ENCODE data around the gene TMEM217. TPM values are rescaled to one million over a fixed set of nuclear protein-coding genes. Genes with fewer than 3 reads are reported as not detected.

The TMEM217 gene
- total and polyA plus RNA-seq, 2 of the 4 experiments (the other 2 are of a cell fraction): 1.4 to 3.5 TPM

GRCh38 chr6:37171970-37172812 lies 85.8 kb downstream of the TMEM217 start:
- H2BK20ac ChIP-seq (ENCODE audit: low read depth, low read length): no peak overlapping the region
- peaks cover 16 to 38% of the 10 kb centered on the region in 2 experiments for H3K79me1 ChIP-seq (ENCODE audit: low read depth in 1 of 2, low read length in 2 of 2)
- dilution Hi-C loops (cut with HindIII; ENCODE audit: low sequenced_read_pairs, unreplicated experiment) (no loop called here), in situ Hi-C loops (cut with MboI; ENCODE audit: low sequenced_read_pairs) (loop anchor here (5.0 kb wide), 1 partner anchor 120 kb away; no protein-coding TSS in a partner anchor), intact Hi-C loops (cut with micrococcal nuclease) (loop anchor here (1.0 kb wide), 6 partner anchors 38 to 154 kb away; no protein-coding TSS in a partner anchor)
- H2BK5ac ChIP-seq (ENCODE audit: low read depth, low read length, poor library complexity, severe bottlenecking): peak overlapping the region; percentile 77
- H2AFZ ChIP-seq (replicated peaks; ENCODE audit: low read length, poor library complexity): peak overlapping the region; percentile 61
- no peak overlapping the region for H3K56ac ChIP-seq (ENCODE audit: extremely low read depth, insufficient read depth, low read length)
- POLR2A ChIA-PET (ENCODE audit: unreplicated experiment): interaction anchor here (0.7 to 0.8 kb wide), 3 partner anchors 28 to 325 kb away, joined by 4 to 11 read pairs (median 7); no protein-coding TSS in a partner anchor
- H4K91ac ChIP-seq (ENCODE audit: insufficient read depth, low read depth, low read length): no peak overlapping the region
- no peak overlapping the region; the same call in 1 of the 2 replicates for H2BK120ac ChIP-seq (ENCODE audit: low read depth, low read length)
- 0% methylated on average over 3 of the region's 17 CpGs; no CpG with 5 or more reads in 1 of the 2 experiments for WGBS, 2 experiments (ENCODE audit: extremely low coverage in 2 of 2, insufficient read length in 1 of 2)
- no peak overlapping the region for H3K18ac ChIP-seq (ENCODE audit: low read depth, low read length)
- no peak overlapping the region for H2AK5ac ChIP-seq (ENCODE audit: low read depth, low read length)
- no peak overlapping the region for H3K23ac ChIP-seq (ENCODE audit: low read depth, low read length)
- peaks cover 43% of the 10 kb centered on the region for H4K20me1 ChIP-seq (ENCODE audit: insufficient read depth, low read length)
- H2BK15ac ChIP-seq (ENCODE audit: low read depth, low read length): no peak overlapping the region
- ATAC-seq (ENCODE audit: low read depth) (peak; percentile 13), DNase-seq (peak; percentile 94)
- H3K4ac ChIP-seq (ENCODE audit: low read depth, low read length): no peak overlapping the region
- peak overlapping the region; percentile 84 for H3K4me3 ChIP-seq (ENCODE audit: insufficient read depth, low read depth, low read length)
- no peak overlapping the region for H3K14ac ChIP-seq (replicated peaks; ENCODE audit: low read depth, low read length)
- no TSS peak for BruUV-seq (replicated peaks)
- H3K4me2 ChIP-seq (ENCODE audit: low read depth, low read length): peak overlapping the region; percentile 78
- H3K9me3 ChIP-seq (ENCODE audit: control insufficient read depth, insufficient read depth, low read length): no peaks in the 10 kb centered on the region
- H3K4me1 ChIP-seq (ENCODE audit: control insufficient read depth, insufficient read depth, low read length): peaks cover 7% of the 10 kb centered on the region
- H2AK9ac ChIP-seq (replicated peaks; ENCODE audit: low read depth, low read length, poor library complexity): peak overlapping the region; percentile 38
- peak overlapping the region; percentile 85; the same call in 1 of the 2 replicates for H3K9ac ChIP-seq (ENCODE audit: low read depth, low read length)
- CTCF ChIA-PET: interaction anchor here (0.6 to 4.0 kb wide), 15 partner anchors 22 to 406 kb away, joined by 3 to 20 read pairs (median 5); no protein-coding TSS in a partner anchor
- H3K9me1 ChIP-seq (ENCODE audit: insufficient read depth, low read length): no peaks in the 10 kb centered on the region; the same call in 1 of the 2 replicates
- peak overlapping the region; percentile 8; the same call in 1 of the 2 replicates for H3K27ac ChIP-seq (ENCODE audit: insufficient read depth, low read length)
- peaks cover 37% of the 10 kb centered on the region for H3K36me3 ChIP-seq (ENCODE audit: control insufficient read depth, insufficient read depth, low read length)
- no peak overlapping the region for H4K8ac ChIP-seq (ENCODE audit: low read depth in 2 of 2, low read length in 2 of 2)
- no peaks in the 10 kb centered on the region for H3K27me3 ChIP-seq (ENCODE audit: control insufficient read depth, insufficient read depth, low read length)
- H4K5ac ChIP-seq (ENCODE audit: low read depth, low read length): no peak overlapping the region
- TF ChIP-seq POLR2A (IDR thresholded peaks at IDR 0.05; ENCODE audit: low read depth, low read length) (peak; percentile 67), MXI1 (IDR thresholded peaks at IDR 0.05; ENCODE audit: borderline replicate concordance, low read depth, low read length) (peak; percentile 84), SMC3 (IDR thresholded peaks at IDR 0.05; ENCODE audit: low read depth, low read length) (peak; percentile 99), RAD21 (IDR thresholded peaks at IDR 0.05; ENCODE audit: low read length) (peak; percentile 92), RCOR1 (IDR thresholded peaks at IDR 0.05; ENCODE audit: insufficient replicate concordance, low read length) (no peak), CHD1 (IDR thresholded peaks at IDR 0.05; ENCODE audit: low read depth, low read length) (peak; percentile 86; the same call in 1 of the 2 replicates), MAZ (IDR thresholded peaks at IDR 0.05; ENCODE audit: borderline replicate concordance, low read depth, low read length) (no peak), CTCF (conservative IDR thresholded peaks at IDR 0.05; ENCODE audit: low read depth, low read length) (peak; percentile 97), MAFK (IDR thresholded peaks at IDR 0.05; ENCODE audit: low read depth, low read length) (no peak), USF2 (IDR thresholded peaks at IDR 0.05; ENCODE audit: low read depth, low read length) (peak; percentile 84), FOS (IDR thresholded peaks at IDR 0.05; ENCODE audit: low read depth, low read length) (no peak), BHLHE40 (IDR thresholded peaks at IDR 0.05; ENCODE audit: low read depth, low read length) (peak; percentile 56; the same call in 1 of the 2 replicates), CEBPB (IDR thresholded peaks at IDR 0.05; ENCODE audit: low read depth, low read length) (peak; percentile 76), RFX5 (IDR thresholded peaks at IDR 0.05; ENCODE audit: low read depth, low read length) (peak; percentile 3; the same call in 1 of the 2 replicates), NFE2L2 (IDR thresholded peaks at IDR 0.05; ENCODE audit: low read depth, low read length) (peak; percentile 47; the same call in 1 of the 2 replicates)

Data from IMR-90 (cell line).